Jurkat, Clone E6-1 (cell line): ENCODE data around the gene UPF1.

ENCODE experiments used
- DNase-seq: peaks from one replicate; pipeline ENCODE4 v3.0.0-alpha.2; 2011; ENCODE audit warnings: low read depth, low spot score
- H3K4me3 ChIP-seq: 2 replicates; pipeline ENCODE4 v1.5.1; 2011; ENCODE audit warnings: mild to moderate bottlenecking, low read length, control low read depth, moderate library complexity

Gene UPF1

DNA sequence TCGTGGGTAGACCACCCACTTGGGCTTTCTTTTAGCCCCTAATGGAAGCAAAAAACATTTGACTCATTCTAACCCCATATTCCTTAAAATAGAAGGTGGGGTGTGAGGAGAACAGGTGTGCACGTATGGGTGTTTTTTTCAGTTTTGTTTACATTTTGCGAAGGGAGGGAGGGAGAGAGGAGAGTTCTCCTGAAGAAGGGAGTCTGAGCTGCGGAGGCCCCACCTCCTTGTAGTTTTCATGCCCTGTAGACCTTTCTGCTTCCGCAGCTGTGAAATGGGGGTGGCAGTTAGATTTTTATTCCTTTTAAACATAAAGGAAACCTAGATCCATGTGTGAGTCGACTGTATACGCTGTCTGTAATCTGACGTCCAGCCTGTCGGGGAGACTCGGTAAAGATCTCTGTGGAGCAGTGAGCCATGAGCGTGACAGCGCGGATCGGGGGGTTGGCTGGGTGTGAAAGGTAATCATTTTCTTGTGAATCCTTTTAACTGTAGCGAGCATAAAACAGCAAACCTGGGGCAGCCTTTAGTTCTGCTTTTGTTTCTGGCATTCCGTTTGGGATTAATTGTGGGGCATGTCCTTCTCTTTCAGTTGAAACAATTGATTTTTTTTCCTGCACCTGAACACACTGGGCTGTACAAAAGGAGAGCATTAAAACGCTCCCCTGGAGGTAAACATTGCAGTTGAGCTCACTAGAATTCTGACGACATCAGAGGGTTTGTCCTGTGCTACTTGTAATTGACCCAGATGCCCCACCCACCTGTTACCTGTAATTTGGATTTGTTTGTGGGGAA, 2.3 kb downstream of the UPF1 start:
- no peak for DNase-seq
- H3K4me3 ChIP-seq = peak overlapping the region; percentile 87

GRCh38 chr19:18834644-18834984, 2.9 kb downstream of the UPF1 start:
- H3K4me3 ChIP-seq = no peak overlapping the region
- DNase-seq = no peak

GRCh38 chr19:18839465-18840287, 7.9 kb downstream of the UPF1 start:
- no peak overlapping the region for H3K4me3 ChIP-seq
- no peak for DNase-seq

- H3K4me3 ChIP-seq = no peak overlapping the region
- DNase-seq = no peak
Observed at GRCh38 chr19:18840288-18841267, 8.8 kb downstream of the UPF1 start.

- no peak for DNase-seq
- no peak overlapping the region for H3K4me3 ChIP-seq
Observed at GRCh38 chr19:18841400-18841799, 9.6 kb downstream of the UPF1 start.

DNA sequence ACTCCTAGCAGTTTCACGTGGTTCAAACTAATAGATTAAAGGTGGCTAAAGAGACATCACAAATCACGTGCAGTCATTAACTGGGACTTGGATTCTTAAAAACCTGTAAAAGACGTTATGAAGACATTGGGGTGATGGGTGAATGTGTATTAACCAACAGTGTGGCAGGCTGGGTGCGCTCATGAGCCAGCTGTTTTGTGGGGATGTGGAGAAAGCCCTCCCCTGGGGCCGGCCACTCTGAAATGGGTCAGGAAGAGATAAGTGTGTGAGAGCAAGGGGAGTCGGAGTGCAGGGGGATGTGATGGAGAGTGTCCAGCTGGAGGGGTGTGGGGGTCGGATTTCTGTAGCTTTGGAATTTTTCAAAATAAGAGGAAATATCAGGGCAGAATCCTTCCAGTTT, 10.4 kb downstream of the UPF1 start:
- no peak for DNase-seq
- H3K4me3 ChIP-seq = no peak overlapping the region

DNA sequence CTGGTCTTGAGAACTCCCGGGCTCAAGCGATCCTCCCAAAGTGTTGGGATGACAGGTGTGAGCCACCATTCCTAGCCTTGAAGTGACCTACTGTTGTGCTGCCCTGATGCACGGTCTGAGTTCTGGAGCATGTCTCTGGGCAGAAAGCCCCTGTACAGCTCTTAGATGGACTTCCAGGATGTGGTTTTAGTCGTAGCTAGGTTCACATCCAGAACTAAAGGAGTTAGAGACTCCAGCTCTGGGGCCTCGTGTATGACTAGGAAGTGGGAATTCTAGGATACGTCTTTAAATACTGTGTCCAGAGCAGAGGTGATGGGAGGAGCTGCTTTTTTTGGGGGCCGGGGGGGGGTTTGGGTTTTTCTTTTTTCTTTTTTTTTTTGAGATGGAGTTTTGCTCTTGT, 12.2 kb downstream of the UPF1 start:
- DNase-seq = peak; percentile 20

GRCh38 chr19:18844806-18845329, 13.1 kb downstream of the UPF1 start:
- no peak overlapping the region for H3K4me3 ChIP-seq
- no peak for DNase-seq

More for the DNA sequence above, 12.2 kb downstream of the UPF1 start:
- H3K4me3 ChIP-seq = no peak overlapping the region

DNA sequence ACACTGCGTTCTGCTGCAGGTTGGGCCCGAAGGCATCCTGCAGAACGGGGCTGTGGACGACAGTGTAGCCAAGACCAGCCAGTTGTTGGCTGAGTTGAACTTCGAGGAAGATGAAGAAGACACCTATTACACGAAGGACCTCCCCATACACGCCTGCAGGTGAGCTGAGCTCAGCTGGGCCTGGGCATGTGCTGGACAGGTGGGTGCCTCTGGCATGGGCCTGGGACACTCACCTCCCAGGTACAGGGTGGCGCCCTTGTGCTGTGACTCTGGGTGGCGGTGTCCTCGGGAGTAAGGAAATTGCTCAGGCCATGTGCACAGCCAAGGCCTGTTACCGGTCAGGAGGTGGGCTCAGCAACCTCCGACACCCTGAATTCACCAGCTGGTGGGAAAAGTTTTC, 14.2 kb downstream of the UPF1 start:
- DNase-seq = no peak
- H3K4me3 ChIP-seq = no peak overlapping the region

GRCh38 chr19:18846862-18847548, 15.2 kb downstream of the UPF1 start:
- no peak overlapping the region for H3K4me3 ChIP-seq
- no peak for DNase-seq

DNA sequence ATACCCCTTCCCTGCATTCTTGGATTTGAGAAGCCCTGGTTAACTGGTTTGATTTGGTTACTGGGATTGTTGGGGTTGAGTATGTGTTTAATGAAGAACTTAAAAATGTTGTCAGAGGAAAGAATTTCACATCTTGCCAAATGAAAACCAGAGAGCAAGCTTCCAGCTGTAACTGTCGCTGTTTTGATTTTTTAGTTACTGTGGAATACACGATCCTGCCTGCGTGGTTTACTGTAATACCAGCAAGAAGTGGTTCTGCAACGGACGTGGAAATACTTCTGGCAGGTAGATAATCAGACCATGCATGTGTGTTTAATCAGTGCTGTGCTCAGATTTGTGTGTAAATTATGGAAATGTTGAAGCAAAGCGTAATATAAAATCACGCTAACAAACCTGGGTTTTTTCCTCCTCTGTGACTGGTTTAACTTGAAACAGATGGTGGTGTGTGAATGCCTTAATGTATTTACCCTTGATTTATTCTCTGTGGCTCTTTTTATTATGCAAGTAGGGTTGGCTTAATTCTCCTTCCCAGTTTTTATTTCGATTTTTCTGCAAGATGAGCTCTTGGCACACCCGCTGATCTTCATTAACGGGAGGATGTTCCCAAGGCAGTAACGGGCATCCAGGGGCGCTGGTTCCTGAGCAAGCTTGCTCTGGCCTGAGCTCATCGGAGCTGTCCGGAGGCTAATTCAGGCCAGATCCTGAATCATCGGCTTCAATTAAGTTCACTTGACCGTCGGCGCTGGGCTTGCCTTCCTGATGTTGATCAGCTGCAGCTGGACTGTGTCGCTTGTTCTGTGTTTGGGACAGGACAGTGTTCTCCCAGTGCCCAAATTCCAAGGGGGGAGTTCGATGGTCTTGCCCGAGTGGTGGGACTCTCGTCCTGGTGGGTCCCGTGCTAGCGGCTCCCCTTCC, 16.0 kb downstream of the UPF1 start:
- no peak for DNase-seq
- no peak overlapping the region for H3K4me3 ChIP-seq

DNA sequence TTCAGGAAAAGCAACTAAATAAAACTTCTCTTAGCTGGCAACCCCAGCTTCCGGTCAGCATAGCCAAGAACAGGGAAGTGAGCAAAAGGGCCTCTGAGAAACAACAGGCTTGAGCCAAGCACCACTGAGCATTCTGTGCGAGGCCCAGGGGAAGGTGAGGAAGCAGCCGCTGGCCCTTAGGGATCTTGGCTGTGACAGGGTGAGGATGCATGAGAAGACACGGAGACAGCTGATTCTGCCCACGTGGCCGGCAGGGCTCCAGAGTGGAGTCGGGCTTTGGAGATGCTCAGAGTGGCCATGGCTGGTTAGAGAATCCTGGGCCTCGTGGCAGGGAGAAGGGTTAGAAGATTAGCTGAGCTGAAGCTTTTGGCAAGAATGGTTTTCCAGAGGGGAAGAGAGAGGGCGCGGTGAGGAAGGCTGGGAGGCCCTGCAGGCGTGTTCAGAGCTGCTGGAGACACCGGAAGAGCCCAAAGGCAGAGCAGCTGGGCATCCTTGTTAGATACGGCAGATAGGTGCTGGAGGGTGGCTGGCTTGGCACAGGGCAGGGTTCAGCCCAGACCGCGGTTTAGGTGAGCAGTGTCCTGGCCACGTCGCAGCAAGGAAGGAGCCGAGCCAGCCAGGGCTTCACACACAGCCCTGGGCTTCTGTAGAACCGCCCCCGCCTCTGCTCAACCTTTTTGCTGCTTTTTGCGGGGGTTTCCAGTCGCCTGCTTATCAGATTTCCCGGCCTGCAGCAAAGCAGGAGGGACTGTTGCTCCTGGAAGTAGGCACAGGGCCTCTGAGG, 17.3 kb downstream of the UPF1 start:
- H3K4me3 ChIP-seq = no peak overlapping the region
- DNase-seq = no peak

GRCh38 chr19:18849838-18850400, 18.2 kb downstream of the UPF1 start:
- DNase-seq = no peak
- H3K4me3 ChIP-seq = no peak overlapping the region

DNA sequence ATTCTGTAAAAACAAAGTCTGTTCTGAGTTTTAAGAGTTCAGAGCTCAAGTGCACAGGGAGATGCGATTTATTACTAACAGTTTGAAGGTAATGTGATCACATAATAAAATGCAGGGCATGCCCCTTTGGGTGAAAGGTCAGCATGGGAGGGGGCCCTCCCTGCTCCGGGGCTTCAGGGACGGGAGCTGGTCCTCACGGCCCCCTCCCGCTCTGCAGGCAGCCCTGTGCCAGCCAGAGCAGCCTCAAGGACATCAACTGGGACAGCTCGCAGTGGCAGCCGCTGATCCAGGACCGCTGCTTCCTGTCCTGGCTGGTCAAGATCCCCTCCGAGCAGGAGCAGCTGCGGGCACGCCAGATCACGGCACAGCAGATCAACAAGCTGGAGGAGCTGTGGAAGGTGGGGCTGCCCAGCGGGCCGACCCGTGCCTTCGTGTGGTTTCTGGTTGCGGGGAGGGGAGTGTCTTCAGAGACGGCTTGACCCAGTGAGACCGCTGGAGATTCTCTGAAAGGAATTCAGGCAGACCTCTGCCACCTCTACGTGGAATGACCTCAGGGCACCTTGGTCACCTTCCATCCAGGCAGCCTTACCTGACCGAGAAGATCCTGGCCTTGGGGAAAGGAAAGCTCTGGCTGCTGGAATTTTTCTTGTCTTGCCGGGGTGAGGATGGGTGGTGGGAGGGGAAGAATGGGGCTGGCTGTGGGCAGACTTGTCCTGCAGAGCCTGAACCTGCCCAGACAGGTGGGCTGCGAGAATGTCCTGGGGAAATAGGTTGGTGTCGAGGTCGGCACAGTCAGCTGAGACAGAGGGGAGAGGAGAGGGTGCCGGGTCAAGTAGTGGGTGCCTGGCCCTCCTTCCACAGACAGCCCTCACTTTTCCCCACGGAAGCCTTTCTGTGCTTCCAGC, 19.0 kb downstream of the UPF1 start:
- no peak for DNase-seq
- no peak overlapping the region for H3K4me3 ChIP-seq

- H3K4me3 ChIP-seq = no peak overlapping the region
- DNase-seq = no peak
Observed at GRCh38 chr19:18851673-18852325, 20.0 kb downstream of the UPF1 start.
